AG09309 (cell line): ENCODE data around the gene CAMLG.

Experiments used
- DNase-seq: peaks from one replicate; pipeline ENCODE4 v3.0.0-alpha.2; 2010; ENCODE audit warnings: low read depth
- H3K4me3 ChIP-seq: 2 replicates; pipeline ENCODE4 v1.5.1; 2011; ENCODE audit warnings: mild to moderate bottlenecking, low read depth, low read length, moderate library complexity; ENCODE audit not compliant: control insufficient read depth
- CTCF ChIP-seq: IDR thresholded peaks from 2 replicates; pipeline ENCODE4 v1.5.1; 2011; ENCODE audit warnings: mild to moderate bottlenecking, low read depth, low read length, inconsistent platforms; ENCODE audit not compliant: insufficient read depth, control insufficient read depth; ENCODE audit errors: missing control alignments

Gene CAMLG

GRCh38 chr5:134777366-134777765 lies 39.0 kb downstream of the CAMLG start:
- no peak for TF ChIP-seq CTCF
- no peak for DNase-seq

GRCh38 chr5:134784241-134784920 lies 46.0 kb downstream of the CAMLG start:
- DNase-seq, result no peak
- no peak overlapping the region for H3K4me3 ChIP-seq
- TF ChIP-seq CTCF, result peak; percentile 20

More at GRCh38 chr5:134777366-134777765, 39.0 kb downstream of the CAMLG start:
- H3K4me3 ChIP-seq, result no peak overlapping the region

- no peak for TF ChIP-seq CTCF
- DNase-seq, result no peak
- H3K4me3 ChIP-seq, result no peak overlapping the region
Measured at GRCh38 chr5:134784946-134785620, 46.7 kb downstream of the CAMLG start.

GRCh38 chr5:134787692-134788091 lies 49.3 kb downstream of the CAMLG start:
- no peak for DNase-seq
- no peak for TF ChIP-seq CTCF
- no peak overlapping the region for H3K4me3 ChIP-seq

- no peak for TF ChIP-seq CTCF
- H3K4me3 ChIP-seq, result no peak overlapping the region
- no peak for DNase-seq
Measured at GRCh38 chr5:134791580-134791979, 53.2 kb downstream of the CAMLG start.

- H3K4me3 ChIP-seq, result no peak overlapping the region
- no peak for DNase-seq
- no peak for TF ChIP-seq CTCF
Measured at GRCh38 chr5:134792286-134792685, 53.9 kb downstream of the CAMLG start.

- DNase-seq, result no peak
- TF ChIP-seq CTCF, result no peak
- no peak overlapping the region for H3K4me3 ChIP-seq
Measured at GRCh38 chr5:134793111-134793510, 54.8 kb downstream of the CAMLG start.
